ENCODE measurements around the gene LGR5.

- TF ChIP-seq CTCF (conservative IDR thresholded peaks at IDR 0.05; ENCODE audit: low read depth, low read length) (no peak), EZH2 (IDR thresholded peaks at IDR 0.05; ENCODE audit: borderline replicate concordance, low read depth, low read length, poor library complexity, severe bottlenecking) (no peak)
Observed at GRCh38 chr12:71576496-71576895, 136.9 kb downstream of the LGR5 start.

Data from A673 (cell line).